CD4-positive, CD25-positive, alpha-beta regulatory T cell (primary cell): ENCODE data around the gene PZP. TPM values are rescaled to one million over a fixed set of nuclear protein-coding genes. Genes with fewer than 3 reads are reported as not detected.

Experiments used
- ATAC-seq, 2 donors: fragments of 150-1000 bp; cut with Tn5 transposase; one replicate each; pipeline ENCODE4 v1.10.0; 2021; ENCODE audit warnings: low read depth in 2 of 2, moderate number of reproducible peaks in 2 of 2, moderate library complexity in 1 of 2
- DNase-seq, 3 donors: peaks; one replicate each; pipeline versions ENCODE4 v3.0.0 to v3.0.0-alpha.2; 2012 to 2022; ENCODE audit warnings: mixed read lengths in 1 of 3
- H3K27ac ChIP-seq: one replicate; pipeline ENCODE4 v1.7.0; 2013; ENCODE audit warnings: mild to moderate bottlenecking, low read length; ENCODE audit not compliant: insufficient read depth, poor library complexity, severe bottlenecking
- H3K27me3 ChIP-seq: one replicate; pipeline ENCODE4 v1.7.0; 2013; ENCODE audit warnings: low read length; ENCODE audit not compliant: control insufficient read depth, insufficient read depth
- H3K36me3 ChIP-seq: one replicate; pipeline ENCODE4 v1.7.0; 2013; ENCODE audit warnings: mild to moderate bottlenecking, low read length, moderate library complexity; ENCODE audit not compliant: control insufficient read depth, insufficient read depth
- H3K4me1 ChIP-seq: 2 replicates; pipeline ENCODE4 v1.7.0; 2013; ENCODE audit warnings: mild to moderate bottlenecking, low read length; ENCODE audit not compliant: insufficient read depth, control insufficient read depth, poor library complexity, severe bottlenecking
- H3K4me3 ChIP-seq: one replicate; pipeline ENCODE4 v1.7.0; 2013; ENCODE audit warnings: low read depth, mild to moderate bottlenecking, low read length, moderate library complexity
- H3K9me3 ChIP-seq, 2 experiments: 1 replicate in 1 of 2; 2 replicates in 1 of 2; pipeline ENCODE4 v1.7.0; 2013; ENCODE audit warnings: low read length in 2 of 2, mild to moderate bottlenecking in 1 of 2, moderate library complexity in 1 of 2; ENCODE audit not compliant: control insufficient read depth in 2 of 2
- H3K27ac Mint-ChIP-seq, 3 donors: one replicate each; pipeline ENCODE4 v1.8.0; 2020 to 2022; ENCODE audit warnings: mild to moderate bottlenecking in 3 of 3, mixed read lengths in 3 of 3, moderate library complexity in 2 of 3
- H3K27me3 Mint-ChIP-seq: one replicate; pipeline ENCODE4 v1.8.0; 2022; ENCODE audit warnings: mild to moderate bottlenecking, mixed read lengths
- H3K36me3 Mint-ChIP-seq: one replicate; pipeline ENCODE4 v1.8.0; 2020; ENCODE audit warnings: mixed read lengths
- H3K4me1 Mint-ChIP-seq, 4 donors: one replicate each; pipeline ENCODE4 v1.8.0; 2020 to 2022; ENCODE audit warnings: mixed read lengths in 4 of 4, mild to moderate bottlenecking in 1 of 4
- H3K4me3 Mint-ChIP-seq, 4 donors: one replicate each; pipeline ENCODE4 v1.8.0; 2020 to 2022; ENCODE audit warnings: mild to moderate bottlenecking in 4 of 4, mixed read lengths in 4 of 4, moderate library complexity in 3 of 4
- H3K9me3 Mint-ChIP-seq, 7 donors: one replicate each; pipeline ENCODE4 v1.8.0; 2020 to 2022; ENCODE audit warnings: mixed read lengths in 7 of 7, mild to moderate bottlenecking in 3 of 7, moderate library complexity in 2 of 7
- polyA plus RNA-seq, 4 donors: library from polyadenylated mRNA; unstranded; fragments of 300-500 nt; fragmentation: Illumina TruSeq; gene quantifications; one replicate each; pipeline ENCODE4 v1.2.3, GENCODE V29; 2021
- total RNA-seq: library from RNA; stranded (reverse); gene quantifications from one replicate; pipeline ENCODE4 v1.2.3, GENCODE V29; 2022

Gene PZP
- total and polyA plus RNA-seq, 5 donors from 2014 or later: 0.29 TPM; not detected in 4

GRCh38 chr12:9113296-9113986 is 94.8 kb downstream of the PZP start:
- H3K36me3 ChIP-seq: no peaks in the 10 kb centered on the region
- H3K27ac Mint-ChIP-seq: no peak overlapping the region
- ATAC-seq (no peak), DNase-seq (no peak)
- H3K36me3 Mint-ChIP-seq: no peaks in the 10 kb centered on the region
- peaks cover 0 to 6% (median 1%) of the 10 kb centered on the region in 4 donors for H3K4me1 Mint-ChIP-seq
- H3K9me3 ChIP-seq: no peaks in the 10 kb centered on the region
- H3K4me3 Mint-ChIP-seq: no peak overlapping the region
- H3K27me3 Mint-ChIP-seq: no peaks in the 10 kb centered on the region
- no peaks in the 10 kb centered on the region for H3K4me1 ChIP-seq
- H3K9me3 Mint-ChIP-seq: no peaks in the 10 kb centered on the region
- H3K27ac ChIP-seq: no peak overlapping the region
- peaks cover 6% of the 10 kb centered on the region for H3K27me3 ChIP-seq
- H3K4me3 ChIP-seq: no peak overlapping the region

- no peaks in the 10 kb centered on the region for H3K9me3 ChIP-seq
- ATAC-seq (no peak), DNase-seq (no peak)
- H3K4me3 Mint-ChIP-seq: no peak overlapping the region
- H3K27ac Mint-ChIP-seq: no peak overlapping the region
- H3K36me3 Mint-ChIP-seq: no peaks in the 10 kb centered on the region
- peaks cover 0 to 6% (median 1%) of the 10 kb centered on the region in 4 donors for H3K4me1 Mint-ChIP-seq
- H3K9me3 Mint-ChIP-seq: no peaks in the 10 kb centered on the region
- no peak overlapping the region for H3K4me3 ChIP-seq
- no peak overlapping the region for H3K27ac ChIP-seq
- peaks cover 3% of the 10 kb centered on the region for H3K27me3 ChIP-seq
- H3K36me3 ChIP-seq: no peaks in the 10 kb centered on the region
- H3K4me1 ChIP-seq: no peaks in the 10 kb centered on the region
- no peaks in the 10 kb centered on the region for H3K27me3 Mint-ChIP-seq
Observed at GRCh38 chr12:9112076-9112853, 95.9 kb downstream of the PZP start.

- Mint-ChIP-seq H3K27ac (no peak overlapping the region), H3K9me3 (no peaks in the 10 kb centered on the region), H3K4me3 (no peak overlapping the region), H3K36me3 (no peaks in the 10 kb centered on the region), H3K27me3 (no peaks in the 10 kb centered on the region), H3K4me1 (peaks cover 0 to 5% (median under 1%) of the 10 kb centered on the region in 4 donors)
- Histone ChIP-seq H3K27me3 (peaks cover 3% of the 10 kb centered on the region), H3K36me3 (no peaks in the 10 kb centered on the region), H3K4me3 (no peak overlapping the region), H3K27ac (no peak overlapping the region), H3K4me1 (no peaks in the 10 kb centered on the region), H3K9me3 (no peaks in the 10 kb centered on the region)
- DNase-seq: no peak
- no peak for ATAC-seq
Observed at GRCh38 chr12:9111525-9111924, 96.7 kb downstream of the PZP start.

- Histone ChIP-seq H3K4me1 (no peaks in the 10 kb centered on the region), H3K27ac (no peak overlapping the region), H3K4me3 (no peak overlapping the region), H3K36me3 (no peaks in the 10 kb centered on the region), H3K27me3 (peaks cover 3% of the 10 kb centered on the region), H3K9me3 (no peaks in the 10 kb centered on the region)
- no peak overlapping the region for H3K27ac Mint-ChIP-seq
- no peaks in the 10 kb centered on the region for H3K27me3 Mint-ChIP-seq
- no peaks in the 10 kb centered on the region for H3K9me3 Mint-ChIP-seq
- no peaks in the 10 kb centered on the region for H3K36me3 Mint-ChIP-seq
- no peaks in the 10 kb centered on the region for H3K4me1 Mint-ChIP-seq
- no peak overlapping the region for H3K4me3 Mint-ChIP-seq
- no peak for ATAC-seq
- DNase-seq: no peak
Observed at GRCh38 chr12:9109737-9110491, 98.3 kb downstream of the PZP start.

- Mint-ChIP-seq H3K9me3 (no peaks in the 10 kb centered on the region), H3K27me3 (no peaks in the 10 kb centered on the region)
- ATAC-seq: no peak
Observed at GRCh38 chr12:9109213-9109522, 99.0 kb downstream of the PZP start.

GRCh38 chr12:9108504-9109212 is 99.5 kb downstream of the PZP start:
- H3K4me3 ChIP-seq: no peak overlapping the region
- DNase-seq (no peak), ATAC-seq (no peak)
- no peaks in the 10 kb centered on the region for H3K4me1 ChIP-seq
- Mint-ChIP-seq H3K4me3 (no peak overlapping the region), H3K36me3 (no peaks in the 10 kb centered on the region), H3K27ac (peak overlapping the region in 1 of 3 donors; percentile 6), H3K4me1 (no peaks in the 10 kb centered on the region), H3K27me3 (no peaks in the 10 kb centered on the region), H3K9me3 (no peaks in the 10 kb centered on the region)
- no peaks in the 10 kb centered on the region for H3K9me3 ChIP-seq
- H3K27ac ChIP-seq: no peak overlapping the region
- no peaks in the 10 kb centered on the region for H3K36me3 ChIP-seq
- peaks cover 1% of the 10 kb centered on the region for H3K27me3 ChIP-seq

More at GRCh38 chr12:9109213-9109522, 99.0 kb downstream of the PZP start:
- peaks cover 3% of the 10 kb centered on the region for H3K27me3 ChIP-seq
- no peak for DNase-seq
- H3K4me3 ChIP-seq: no peak overlapping the region
- H3K27ac ChIP-seq: no peak overlapping the region
- Mint-ChIP-seq H3K4me1 (no peaks in the 10 kb centered on the region), H3K4me3 (no peak overlapping the region), H3K36me3 (no peaks in the 10 kb centered on the region), H3K27ac (no peak overlapping the region)
- H3K36me3 ChIP-seq: no peaks in the 10 kb centered on the region
- H3K4me1 ChIP-seq: no peaks in the 10 kb centered on the region
- no peaks in the 10 kb centered on the region for H3K9me3 ChIP-seq

GRCh38 chr12:9107542-9107873 is 100.7 kb downstream of the PZP start:
- Histone ChIP-seq H3K9me3 (no peaks in the 10 kb centered on the region), H3K4me1 (no peaks in the 10 kb centered on the region), H3K36me3 (no peaks in the 10 kb centered on the region), H3K4me3 (no peak overlapping the region), H3K27me3 (no peaks in the 10 kb centered on the region), H3K27ac (no peak overlapping the region)
- DNase-seq (no peak), ATAC-seq (no peak)
- Mint-ChIP-seq H3K27me3 (no peaks in the 10 kb centered on the region), H3K27ac (no peak overlapping the region), H3K36me3 (no peaks in the 10 kb centered on the region), H3K4me3 (no peak overlapping the region), H3K9me3 (no peaks in the 10 kb centered on the region), H3K4me1 (no peaks in the 10 kb centered on the region)
